Activated CD8-positive, alpha-beta memory T cell treated with anti-CD3 and anti-CD28 coated beads, Interleukin-2, amount 50 U/mL, for 1 hour (primary cell): ENCODE data around the gene NEMF.
"Not testable (repeated sequence)": the region's sequence is repeated elsewhere in the genome, so short reads cannot be mapped to it uniquely, and the experiment has no call there.

ENCODE experiments used
- DNase-seq: peaks from one replicate; pipeline ENCODE4 v3.0.0-alpha.2; 2020; ENCODE audit errors: extremely low read depth

NEMF gene

GRCh38 chr14:49754570-49755097, 98.0 kb downstream of the NEMF start:
- no peak for DNase-seq

DNA sequence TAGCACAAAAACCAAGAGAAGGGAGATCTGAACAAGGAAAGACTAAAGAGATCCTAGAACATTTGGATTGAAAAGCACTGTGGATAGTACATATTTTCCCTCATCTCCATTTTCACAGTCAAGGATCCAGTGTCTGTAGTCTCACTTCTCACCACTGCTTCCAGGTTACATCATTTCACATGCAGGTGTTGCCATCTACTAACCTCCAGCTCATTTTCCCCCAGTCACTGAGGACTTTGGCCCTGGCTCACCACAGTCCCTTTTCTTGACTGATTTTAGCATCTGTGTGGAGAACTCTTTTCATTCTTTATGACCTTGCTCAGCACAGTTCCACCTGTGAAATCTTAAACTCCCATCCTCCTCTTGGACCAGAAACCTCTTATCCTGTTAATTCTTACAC, 106.1 kb downstream of the NEMF start:
- DNase-seq, result not testable (repeated sequence)

DNA sequence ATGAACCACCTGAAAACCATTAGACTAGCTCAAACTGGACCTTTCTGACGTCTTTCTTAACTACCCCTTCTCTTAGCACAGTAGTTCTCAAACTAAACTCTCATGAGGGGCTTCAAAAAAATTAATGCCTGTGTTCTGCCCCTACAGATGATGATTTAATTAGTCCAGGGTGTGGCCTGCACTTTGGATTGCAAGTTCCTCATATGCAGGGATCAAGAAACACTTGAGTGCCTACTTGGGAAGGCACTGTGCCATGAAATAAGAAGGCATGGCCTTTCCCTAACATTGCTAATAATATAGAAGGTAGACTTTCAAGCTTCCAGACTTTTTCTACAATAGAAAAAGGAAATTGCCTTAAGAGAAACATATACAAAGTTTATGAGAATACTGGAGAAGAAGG, 107.4 kb downstream of the NEMF start:
- DNase-seq, result no peak

DNA sequence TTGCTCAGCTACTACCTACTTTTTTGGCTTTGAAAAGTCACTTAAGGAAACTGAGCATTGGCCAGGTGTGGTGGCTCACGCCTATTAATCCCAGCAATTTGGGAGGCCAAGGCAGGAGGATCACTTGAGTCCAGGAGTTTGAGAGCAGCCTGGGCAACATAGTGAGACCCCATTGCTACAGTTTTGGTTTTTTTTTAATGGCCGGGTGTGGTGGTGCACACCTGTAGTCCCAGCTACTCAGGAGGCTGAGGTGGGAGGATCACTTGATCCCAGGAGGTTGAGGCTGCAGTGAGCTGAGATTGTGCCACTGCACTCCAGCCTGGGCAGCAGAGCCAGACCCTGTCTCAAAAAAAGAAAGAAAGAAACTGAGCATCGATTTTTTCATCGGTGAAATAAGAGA, 116.9 kb downstream of the NEMF start:
- not testable (repeated sequence) for DNase-seq

DNA sequence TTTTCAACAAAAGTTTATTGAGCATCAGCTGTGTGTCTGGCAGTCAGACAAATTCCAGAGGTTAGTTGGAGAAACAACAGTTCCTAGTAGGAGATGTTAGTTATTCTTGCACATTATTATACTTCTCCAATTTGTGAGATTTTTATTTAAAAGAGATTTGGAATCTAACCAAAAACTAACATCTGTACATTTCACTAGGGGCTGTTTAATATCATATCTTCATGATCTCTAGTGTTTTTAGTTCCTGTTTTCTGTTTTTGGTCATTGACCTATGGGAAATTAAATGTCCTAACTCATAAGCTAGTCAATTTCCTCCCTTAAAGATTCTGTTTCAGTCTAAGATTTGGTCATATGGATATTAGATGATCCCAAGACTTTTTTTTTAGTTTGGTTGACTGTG, 118.8 kb downstream of the NEMF start:
- no peak for DNase-seq

GRCh38 chr14:49732896-49733295, 119.7 kb downstream of the NEMF start:
- no peak for DNase-seq
